NCI-H1417 treated with DMSO at 0.1 percent for 48 hours (cell line): ENCODE results near the gene RRP36.

Experiments
- DNase-seq: peaks from one replicate; lab custom pipeline; 2025; lab: John Stamatoyannopoulos, UW

RRP36 gene

DNA sequence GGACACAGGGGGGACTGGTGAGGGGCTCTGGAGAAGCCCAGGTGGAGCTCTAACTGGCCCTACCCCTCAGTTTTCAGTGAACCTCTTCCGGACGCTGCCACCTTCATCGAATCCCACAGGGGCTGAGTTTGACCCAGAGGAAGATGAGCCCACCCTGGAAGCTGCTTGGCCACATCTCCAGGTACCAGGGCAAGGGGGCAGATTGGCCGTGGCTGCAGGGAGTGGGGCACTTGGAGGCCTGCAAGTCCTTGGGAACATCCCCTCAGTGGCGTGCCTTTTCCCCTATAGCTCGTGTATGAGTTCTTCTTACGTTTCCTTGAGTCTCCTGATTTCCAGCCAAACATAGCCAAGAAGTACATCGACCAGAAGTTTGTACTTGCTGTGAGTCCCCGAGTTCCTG, 14.3 kb upstream of the RRP36 start:
- DNase-seq, result no peak

DNA sequence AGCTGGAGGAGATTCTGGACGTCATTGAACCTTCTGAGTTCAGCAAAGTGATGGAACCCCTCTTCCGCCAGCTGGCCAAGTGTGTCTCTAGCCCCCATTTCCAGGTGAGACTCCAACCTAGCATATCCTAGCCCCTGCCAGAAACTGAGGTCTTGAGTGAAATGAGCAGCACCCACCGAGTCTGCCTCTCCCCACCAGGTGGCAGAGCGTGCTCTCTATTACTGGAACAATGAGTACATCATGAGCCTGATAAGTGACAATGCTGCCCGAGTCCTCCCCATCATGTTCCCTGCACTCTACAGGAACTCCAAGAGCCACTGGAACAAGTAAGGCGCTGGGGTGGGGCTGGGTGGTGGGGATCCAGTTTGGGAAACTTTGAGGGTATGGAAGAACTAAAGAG, 12.3 kb upstream of the RRP36 start:
- DNase-seq, result no peak

DNA sequence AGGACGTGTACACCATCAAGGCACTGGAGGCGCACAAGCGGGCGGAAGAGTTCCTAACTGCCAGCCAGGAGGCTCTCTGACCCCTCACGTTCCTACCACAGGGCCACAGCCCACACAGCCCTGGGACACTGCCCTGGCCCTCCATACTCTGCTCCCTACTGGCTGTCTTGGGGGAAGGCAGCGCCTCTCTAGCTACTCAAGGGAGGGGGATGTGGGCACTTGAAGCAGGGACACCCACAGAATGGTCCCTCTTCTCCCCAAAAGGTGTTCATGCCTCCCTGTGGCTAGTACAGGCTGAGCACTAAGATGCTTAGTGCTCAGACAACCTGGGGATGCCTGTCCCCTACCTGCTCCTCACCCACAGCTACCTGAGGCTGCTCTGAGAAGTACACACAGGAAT, 10.2 kb upstream of the RRP36 start:
- DNase-seq, result no peak

DNA sequence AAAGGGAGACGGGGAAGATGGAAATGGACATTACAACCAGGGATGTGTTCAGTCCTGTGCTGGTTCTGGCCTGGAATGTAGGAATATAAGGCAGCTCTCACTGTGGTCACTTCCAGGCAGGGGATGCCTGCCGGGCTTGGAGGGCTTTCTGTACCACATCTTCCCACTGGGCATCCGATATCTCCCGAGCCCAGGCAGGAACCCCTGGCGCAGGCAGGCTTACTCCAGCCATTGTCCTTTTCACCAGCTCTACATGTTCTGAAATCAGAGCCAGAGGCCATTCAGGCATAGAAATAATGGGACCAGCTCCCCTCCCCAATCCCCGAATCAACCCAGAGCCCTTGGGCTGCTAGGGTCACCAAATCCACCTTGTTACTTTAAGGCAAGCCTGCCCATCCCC, 9.1 kb upstream of the RRP36 start:
- DNase-seq, result no peak

DNA sequence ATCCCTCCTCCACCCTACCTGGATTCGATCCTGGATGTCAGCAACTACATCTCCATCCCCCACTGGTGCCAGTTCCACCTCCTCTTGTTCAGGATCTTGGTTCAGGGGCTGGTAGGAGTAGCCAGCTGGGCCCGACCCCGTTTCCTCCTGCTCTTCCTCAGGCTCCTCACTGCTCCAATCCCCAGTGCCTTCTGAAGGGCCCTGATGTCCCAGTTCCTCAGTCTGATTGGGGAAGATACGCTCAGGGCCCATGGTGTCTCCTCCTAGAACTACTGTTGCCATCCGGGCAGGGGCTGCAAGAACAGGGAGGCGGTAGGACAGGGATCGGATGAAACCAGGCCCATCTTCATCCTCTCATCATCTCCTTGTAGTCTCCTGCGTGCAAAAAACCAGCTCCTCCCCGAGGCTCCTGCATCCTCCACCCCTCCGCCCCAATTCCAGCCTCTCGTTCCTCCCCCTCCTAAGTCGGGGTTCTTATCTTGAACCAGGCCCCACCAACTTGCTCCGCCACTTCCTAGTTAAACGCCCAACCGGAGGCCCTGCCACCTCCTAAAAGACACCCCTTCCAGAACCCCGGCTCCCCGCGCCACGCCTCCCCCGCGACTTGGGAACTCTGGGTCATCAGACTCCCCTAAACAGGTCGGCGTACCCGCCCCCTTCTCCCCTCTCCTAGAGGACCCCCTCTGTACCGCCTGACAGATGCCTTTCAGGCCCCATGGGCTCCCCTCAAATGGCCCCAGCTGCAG, 8.2 kb upstream of the RRP36 start:
- no peak for DNase-seq

DNA sequence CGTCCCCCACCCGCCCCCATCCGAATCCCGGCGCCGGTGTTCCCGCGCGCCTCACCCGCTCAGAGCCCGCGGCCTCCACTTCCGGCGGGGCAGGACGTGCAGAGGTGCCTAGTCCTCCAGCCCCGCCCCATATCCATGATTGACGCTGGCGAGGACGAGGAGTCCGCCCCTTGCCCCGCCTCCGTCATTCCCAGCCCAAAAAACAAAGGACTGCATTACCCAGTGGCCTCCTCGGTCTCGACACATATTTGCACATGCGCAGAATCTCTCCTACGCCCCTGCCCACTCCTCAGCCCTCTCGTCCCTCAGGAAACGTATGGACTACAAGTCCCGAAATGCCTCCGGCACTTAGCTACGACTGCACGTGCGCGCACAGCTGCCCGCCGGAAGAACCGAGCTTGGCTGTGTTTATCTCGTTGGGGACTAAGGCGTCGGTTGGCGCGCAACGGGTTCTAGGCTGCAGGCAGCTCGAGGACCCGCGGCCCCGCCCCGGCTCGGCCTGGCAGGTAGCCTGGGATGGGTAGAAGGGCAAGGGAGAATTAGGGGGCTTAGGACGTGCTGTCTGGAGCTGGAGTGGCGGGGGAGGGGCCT, 7.5 kb upstream of the RRP36 start, which contains the start of the genes KLHDC3 and MEA1:
KLHDC3 (plus strand) TSS at position 407 of the 591 bp plus-strand sequence. CDS start 2,944 bp downstream, outside the sequence.
MEA1 (minus strand) TSS at position 104 of the 591 bp plus-strand sequence. CDS start 133 bp downstream, outside the sequence.
- DNase-seq, result peak; percentile 98

DNA sequence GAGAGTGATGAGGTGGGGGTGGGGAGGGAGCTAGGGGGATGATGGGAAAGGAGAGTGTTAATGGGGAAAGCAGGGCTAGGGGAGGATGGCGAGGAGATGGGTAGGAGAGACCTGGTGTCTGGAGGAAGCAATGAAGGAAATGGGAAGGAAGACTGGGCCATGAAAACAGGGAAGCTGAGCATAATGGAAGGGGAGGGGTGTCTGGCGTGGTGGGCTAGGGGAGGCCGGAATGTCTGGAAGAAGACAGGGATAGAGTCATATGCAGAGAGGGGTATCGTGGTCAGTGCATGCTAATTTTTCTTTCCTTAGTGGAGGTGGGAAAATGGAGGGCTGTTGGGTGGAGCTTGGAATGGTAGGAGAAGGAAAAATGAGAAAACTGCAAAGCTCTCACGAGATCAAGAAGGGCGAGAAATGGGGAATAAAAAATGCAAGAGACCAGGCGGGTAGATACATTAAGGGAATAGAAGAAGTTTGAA, 7.0 kb upstream of the RRP36 start:
- DNase-seq, result no peak

DNA sequence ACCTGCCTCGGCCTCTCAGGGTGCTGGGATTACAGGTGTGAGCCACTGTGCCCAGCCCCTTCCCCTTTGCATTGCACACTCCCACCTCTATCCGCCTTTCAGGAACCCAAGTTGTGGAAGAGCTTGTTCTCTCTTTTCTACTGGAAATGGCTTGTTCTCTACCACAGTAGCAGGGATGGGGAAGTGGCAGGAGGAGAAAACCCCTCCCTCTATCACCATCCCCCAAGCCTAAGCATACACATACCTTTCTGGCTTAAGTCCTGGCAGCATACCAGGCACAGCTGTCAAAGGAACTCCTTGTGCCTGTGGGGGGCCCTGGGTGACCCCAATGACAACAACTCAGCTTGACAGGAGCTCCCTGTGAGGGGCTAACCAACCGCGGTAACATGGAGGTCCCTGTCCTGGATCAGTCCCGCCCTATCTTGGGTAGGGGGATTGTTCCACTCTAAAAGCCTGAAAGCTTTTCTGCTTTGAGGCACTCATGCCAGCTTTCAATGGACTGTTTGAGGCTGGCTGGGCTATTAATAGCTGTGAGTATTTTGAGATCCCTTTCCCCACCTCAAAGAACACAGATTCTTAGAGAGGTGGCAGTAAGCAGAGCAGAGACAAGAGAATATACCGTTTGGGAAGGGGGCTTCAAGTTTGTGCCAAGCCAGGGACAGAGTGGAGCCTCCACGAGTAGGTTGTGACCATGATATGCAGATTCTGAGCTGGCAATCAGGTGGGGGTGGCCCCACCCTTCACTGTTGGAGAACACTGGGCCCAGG, 5.1 kb upstream of the RRP36 start:
- no peak for DNase-seq

DNA sequence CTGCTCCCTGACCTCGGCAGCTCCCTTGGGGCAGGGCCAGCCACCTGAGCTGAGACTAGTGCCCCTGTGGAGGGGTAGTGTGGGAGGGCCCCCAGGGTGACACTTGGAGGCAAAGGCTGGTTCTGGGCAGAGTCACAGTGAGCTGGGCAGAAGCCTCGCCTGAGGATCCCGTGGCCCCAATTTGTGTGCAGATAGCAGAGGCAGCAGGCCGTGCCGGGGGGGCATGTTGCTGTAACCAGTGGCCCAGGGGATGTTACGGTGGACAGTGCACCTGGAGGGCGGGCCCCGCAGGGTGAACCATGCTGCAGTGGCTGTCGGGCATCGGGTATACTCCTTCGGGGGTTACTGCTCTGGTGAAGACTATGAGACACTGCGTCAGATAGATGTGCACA, 4.5 kb upstream of the RRP36 start:
- DNase-seq, result no peak

DNA sequence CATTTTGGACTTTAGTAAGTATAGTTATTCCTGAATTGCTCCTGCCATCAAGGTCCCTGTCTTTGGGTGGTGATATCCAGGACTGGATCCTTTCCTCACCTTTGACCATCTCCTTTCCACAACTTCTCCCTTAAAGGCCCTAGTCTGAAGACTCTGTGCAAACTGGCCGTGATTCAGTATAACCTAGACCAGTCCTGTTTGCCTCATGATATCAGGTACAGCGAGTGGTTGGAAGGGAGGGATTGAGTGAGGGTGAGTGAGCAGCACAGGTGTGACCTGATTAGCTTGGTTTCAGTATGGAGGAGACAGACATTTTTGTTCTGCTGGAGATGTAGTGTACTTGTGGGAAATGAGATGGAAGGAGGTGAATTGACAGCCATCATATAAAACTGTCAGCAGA, 2.3 kb upstream of the RRP36 start:
- no peak for DNase-seq

DNA sequence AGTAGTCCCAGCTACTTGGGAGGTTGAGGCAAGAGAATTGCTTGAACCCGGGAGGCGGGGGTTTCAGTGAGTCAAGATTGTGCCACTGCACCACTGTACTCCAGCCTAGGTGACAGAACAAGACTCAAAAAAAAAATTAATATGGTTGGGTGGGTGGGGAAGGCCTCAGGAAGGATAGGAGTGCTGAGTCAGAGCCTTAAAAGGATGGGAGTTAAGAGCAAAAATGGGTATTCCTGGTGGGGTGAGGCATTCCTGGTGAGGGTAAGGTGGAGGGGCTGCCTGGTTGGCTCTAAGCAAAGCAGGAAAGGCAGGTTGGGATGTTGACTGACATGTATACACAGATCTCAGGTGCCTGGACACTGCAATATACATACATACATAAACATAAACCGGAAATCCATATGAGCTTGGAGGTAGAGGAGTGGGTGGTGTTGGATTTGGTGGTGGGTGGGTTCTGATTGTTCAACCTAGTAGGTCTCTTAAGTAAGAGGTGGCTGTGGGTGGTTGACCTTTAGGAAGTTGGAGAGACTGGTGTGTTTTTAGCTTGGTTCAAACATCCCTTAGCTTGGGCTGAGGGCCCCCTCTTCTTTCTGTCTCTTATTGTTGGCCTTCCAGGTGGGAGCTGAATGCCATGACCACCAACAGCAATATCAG, 1.2 kb upstream of the RRP36 start:
- no peak for DNase-seq

DNA sequence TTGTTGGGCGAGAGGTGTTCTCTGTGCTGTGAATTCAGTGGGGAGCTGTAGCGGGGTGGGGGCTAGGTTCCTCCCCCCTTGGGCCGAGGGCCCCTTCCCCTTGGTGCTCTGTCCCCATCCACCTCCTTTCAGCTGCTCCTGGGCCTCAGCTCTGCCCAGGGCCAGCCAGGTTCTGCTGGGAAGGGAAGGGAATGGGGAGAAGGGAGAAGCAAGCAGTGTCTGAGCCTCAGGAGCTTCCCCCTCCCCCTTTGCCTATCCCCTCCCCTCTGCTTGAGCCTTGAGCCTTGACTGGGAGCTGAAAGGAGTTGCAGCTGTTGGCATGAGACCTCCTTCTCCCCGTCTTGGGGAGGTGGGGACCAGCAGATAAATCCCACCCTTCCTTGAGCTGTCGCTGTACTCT, 576 bp upstream of the RRP36 start:
- DNase-seq, result no peak

DNA sequence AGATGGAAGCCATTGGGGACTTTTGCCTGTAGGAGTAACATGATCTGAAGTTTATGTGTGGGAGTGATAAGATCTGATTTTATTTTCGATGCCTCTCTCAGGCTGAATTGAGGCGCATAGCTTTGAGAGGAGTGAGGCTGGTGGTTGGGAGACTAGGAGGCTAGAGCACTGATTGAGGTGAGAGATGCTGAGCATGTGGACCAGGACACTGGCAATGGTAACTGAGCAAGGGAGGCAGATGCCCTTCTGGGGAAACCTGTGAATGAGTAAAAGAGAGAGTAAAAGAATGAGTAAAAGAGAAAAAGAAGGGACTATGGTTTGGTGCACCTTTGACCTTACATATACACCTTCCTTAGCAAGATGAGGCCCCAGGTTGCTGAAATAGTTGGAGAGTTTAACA, 3.0 kb downstream of the RRP36 start:
- no peak for DNase-seq

DNA sequence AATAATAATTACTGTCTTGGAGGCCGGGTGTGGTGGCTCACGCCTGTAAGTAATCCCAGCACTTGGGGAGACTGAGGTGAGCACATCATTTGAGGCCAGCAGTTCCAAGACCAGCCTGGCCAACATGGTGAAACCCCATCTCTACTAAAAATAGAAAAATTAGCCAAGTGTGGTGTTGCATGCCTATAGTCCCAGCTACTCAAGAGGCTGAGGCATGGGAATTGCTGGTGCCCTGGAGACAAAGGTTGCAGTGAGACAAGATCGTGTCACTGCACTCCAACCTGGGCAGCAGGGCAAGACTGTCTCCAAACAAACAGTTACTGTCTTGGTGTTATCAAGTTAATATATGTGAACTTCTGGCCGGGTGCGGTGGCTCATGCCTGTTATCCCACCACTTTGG, 4.9 kb downstream of the RRP36 start:
- no peak for DNase-seq

DNA sequence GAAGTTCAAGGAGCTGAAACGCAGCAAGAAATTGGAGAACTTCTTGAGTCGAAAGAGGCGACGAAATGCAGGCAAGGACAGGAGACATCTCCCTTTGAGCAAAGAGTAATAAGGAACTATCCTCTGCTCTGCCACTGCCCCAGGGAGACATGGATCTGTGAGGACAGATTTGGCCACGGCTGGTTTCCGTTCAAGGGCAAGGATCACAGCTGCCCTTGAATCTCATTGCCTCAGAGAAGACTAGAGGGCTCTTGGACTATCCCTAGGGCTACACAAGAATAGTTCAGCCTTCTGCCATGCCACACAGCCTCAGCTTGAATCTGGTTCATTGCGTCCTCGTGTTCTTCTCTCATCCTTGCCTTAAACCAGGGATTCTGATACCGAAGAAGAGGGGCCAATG, 7.7 kb downstream of the RRP36 start:
- DNase-seq, result no peak

DNA sequence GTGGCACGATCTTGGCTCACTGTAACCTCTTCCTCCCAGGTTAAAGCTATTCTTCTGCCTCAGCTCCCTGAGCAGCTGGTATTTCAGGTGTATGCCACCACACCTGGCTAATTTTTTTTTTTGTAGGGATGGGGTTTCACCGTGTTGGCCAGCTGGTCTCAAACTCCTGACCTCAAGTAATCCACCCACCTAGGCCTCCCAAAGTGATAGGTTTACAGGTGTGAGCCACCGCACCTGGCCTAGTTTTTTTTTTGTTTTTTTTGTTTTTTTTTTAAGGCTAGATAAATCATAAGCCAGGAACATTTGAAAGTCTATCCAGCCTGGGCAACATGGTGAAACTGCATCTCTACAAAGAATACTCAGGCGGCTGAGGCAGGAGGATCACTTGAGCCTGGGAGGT, 10.9 kb downstream of the RRP36 start:
- no peak for DNase-seq

DNA sequence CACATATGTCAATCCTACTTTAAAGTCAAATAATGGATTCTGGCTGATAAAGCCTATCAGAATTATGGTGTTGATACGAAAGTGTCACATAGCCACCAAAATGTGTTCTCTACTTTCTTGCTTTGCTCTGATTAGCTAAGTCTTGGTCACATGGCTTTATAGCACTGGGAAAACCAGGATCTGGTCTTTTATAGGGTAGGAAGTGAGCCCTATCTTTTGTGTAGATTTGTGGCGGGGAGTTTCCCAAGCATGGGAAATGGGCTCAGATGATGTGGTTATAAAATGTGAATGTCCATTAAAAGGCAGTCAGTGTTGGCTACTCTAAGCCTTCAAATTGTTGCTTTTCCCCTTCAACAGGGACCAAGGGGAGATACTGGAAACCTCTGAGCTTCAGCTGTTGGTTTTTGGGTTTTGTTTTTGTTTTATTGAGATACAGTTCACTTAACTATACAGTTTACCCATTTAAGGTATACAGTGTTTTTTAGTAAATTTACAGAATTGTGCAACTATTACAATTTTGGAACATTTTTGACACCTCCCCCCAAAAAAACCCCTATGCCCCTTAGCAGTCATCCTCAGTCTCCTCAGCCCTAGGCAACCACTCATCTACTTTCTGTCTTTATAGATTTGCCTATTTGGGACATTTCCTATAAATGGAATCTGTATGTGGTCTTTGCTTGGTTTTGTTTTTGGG, 12.2 kb downstream of the RRP36 start:
- no peak for DNase-seq

DNA sequence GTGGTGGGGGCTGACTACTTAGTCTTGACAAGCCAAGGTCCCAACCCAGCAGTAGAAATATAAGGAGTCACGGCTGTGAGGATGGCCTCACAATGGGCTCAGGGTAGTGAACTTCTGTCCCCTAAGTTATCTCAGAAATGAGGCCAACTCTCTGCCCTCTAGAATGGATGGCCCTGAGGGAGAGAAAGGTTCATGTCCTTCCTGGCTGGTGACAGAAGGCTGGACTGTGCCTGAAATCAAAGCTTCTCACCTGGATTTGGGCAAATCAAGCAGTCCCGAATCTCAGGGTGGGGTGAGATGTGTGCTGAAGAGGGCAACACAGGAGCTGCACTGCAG, 12.7 kb downstream of the RRP36 start:
- no peak for DNase-seq

DNA sequence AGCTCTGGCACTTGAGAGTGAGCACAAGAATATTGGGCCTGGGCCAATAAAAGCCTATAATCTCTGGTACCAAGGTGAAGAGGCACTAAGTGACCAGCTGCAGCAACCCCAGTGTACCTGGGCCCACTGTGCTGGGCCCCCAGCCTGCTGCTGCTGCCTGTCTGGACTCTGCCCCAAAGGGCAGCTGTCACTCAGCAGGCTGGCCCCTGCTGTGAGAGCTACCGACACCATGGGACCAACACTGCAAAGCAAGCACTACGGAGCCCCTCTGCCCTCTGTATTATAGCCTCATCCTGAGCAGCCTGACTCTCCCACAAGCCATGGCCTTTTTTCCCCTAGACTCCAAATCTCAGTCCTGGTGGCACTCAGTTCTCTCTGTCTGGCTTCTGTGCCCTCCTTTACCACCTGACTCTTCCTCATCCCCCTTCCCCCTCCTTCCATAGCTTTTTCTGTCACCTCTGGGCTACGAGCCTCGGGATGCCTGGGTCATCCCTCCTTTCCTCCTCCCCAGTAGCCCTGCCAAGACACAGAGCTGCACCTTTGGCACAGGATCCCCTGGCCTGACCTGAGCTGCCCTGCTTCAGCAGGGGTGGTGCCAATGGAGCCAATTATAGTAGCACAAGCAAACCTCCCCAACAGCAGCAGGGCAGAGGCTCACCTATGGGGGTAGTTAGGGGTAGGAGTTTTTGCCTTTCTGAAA, 14.2 kb downstream of the RRP36 start:
- DNase-seq, result no peak

DNA sequence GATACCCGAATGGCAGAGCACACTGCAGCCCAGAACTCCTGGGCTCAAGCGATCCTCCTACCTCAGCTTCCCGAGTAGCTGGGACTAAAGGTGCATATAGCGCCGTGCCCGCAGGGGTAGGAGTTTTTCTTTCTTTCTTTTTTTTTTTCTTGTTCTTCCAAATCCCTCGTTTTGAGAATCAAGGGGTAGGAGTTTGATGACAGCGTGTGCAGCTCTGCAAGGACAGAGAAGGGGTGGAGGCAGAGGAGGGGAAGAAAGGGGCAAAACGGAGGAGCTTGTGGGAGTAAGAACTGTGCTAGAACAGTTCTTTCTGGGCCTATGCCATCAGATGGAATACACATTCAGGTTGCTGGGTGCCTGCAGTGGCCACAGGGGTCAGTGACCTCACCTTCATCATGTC, 15.3 kb downstream of the RRP36 start:
- DNase-seq, result no peak

DNA sequence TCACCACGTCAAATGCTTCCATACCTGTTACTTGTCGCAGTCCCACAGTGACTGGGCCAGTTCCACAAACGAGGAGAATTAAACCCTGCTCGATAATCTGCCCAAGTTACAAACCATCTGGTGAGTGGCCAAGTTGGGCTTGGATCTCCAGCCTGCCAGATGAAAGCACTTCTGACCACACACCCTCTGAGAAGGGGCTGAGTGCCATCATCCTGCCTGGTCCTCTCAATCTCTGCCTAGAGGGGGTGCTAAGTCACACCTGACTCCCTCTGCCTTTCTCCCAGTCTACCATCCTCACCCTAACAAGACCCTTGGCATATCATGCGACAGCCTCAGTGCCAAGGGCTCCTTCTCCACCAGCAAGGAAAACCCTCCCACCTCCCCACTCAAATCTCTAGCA, 15.8 kb downstream of the RRP36 start:
- no peak for DNase-seq
